ENCODE results near the gene RNF224.
"Not testable (repeated sequence)": the region's sequence is repeated elsewhere in the genome, so short reads cannot be mapped to it uniquely, and the experiment has no call there.

The RNF224 gene

DNA sequence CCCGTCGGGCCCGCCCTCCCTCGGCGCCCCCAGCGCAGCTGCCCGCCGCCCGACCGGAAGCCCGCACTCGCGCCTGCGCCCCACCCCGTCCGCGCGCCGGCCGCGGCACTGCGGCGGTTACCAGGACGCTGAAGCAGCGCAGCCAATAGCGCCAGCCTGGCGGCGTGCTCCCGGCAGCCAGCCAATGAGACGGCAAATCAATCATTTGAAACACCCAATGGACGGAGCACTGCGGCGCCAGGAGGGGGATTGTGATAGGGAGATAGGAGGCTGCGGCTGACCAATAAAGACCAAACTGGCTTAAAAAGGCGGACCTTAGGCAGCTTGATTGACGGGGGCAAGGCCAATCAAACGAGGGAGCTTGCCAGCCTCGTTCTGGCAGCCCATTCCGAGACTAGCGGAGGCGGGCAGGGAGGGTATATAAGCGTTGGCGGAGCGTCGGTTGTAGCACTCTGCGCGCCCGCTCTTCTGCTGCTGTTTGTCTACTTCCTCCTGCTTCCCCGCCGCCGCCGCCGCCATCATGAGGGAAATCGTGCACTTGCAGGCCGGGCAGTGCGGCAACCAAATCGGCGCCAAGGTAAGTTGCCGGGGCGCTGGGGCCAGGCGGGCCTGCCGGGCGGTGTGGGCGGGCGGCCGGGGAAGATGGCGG, 13.7 kb downstream of the RNF224 start, which contains the start of gene TUBB4B:
TSS of gene TUBB4B (plus strand) at position 447 of the 649 bp plus-strand sequence. CDS start at position 521, 74 bp downstream.
- H3K9me3 ChIP-seq (ENCODE audit: insufficient read depth, low read depth, low read length), result no peaks in the 10 kb centered on the region
- H3K4me3 ChIP-seq (ENCODE audit: low read length), result peak within 1 kb of the TSS; percentile 85
- H3K36me3 ChIP-seq (ENCODE audit: insufficient read depth, low read depth, low read length), result peaks cover 21% of the 10 kb centered on the region
- no peaks in the 10 kb centered on the region for H3K27me3 ChIP-seq (ENCODE audit: insufficient read depth, low read length)
- peak within 1 kb of the TSS; percentile 46 for H3K27ac ChIP-seq (ENCODE audit: low read length)
- H3K4me1 ChIP-seq (ENCODE audit: insufficient read depth, low read length), result peaks cover 10% of the 10 kb centered on the region
- H3K9ac ChIP-seq (ENCODE audit: low read depth, low read length), result peak within 1 kb of the TSS; percentile 86

DNA sequence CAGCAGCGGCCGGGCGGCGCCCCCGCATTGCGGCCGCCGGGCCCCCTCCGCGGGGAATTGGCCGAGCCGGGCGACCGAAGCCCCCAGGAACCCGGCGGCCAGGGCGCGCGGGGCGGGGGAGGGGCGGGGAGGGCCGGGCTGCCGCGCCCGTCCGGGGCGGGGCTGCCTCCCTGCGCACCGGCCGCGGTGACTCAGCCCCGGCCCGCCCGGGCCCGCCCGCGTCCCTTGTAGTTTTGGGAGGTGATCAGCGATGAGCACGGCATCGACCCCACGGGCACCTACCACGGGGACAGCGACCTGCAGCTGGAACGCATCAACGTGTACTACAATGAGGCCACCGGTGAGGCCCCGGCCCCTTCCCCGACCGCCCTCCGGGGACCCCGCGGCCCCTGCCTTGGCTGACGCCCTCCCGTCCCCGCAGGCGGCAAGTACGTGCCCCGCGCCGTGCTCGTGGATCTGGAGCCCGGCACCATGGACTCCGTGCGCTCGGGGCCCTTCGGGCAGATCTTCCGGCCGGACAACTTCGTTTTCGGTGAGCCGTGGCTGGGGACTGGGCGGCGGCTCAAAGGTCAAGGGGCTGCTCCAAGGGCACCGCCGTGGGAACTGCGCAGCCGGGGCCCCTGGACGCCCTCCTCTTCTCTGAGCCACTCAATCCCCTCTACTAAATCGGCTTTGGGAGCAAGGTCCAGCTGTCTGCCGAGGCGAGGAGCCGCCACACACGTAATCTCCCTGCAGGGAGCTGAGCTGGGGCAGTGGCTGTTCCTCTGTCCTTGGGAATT, 14.4 kb downstream of the RNF224 start:
- Histone ChIP-seq H3K9ac (ENCODE audit: low read depth, low read length) (peak overlapping the region; percentile 71), H3K27ac (ENCODE audit: low read length) (no peak overlapping the region), H3K4me1 (ENCODE audit: insufficient read depth, low read length) (peaks cover 10% of the 10 kb centered on the region), H3K27me3 (ENCODE audit: insufficient read depth, low read length) (no peaks in the 10 kb centered on the region), H3K9me3 (ENCODE audit: insufficient read depth, low read depth, low read length) (no peaks in the 10 kb centered on the region), H3K36me3 (ENCODE audit: insufficient read depth, low read depth, low read length) (peaks cover 21% of the 10 kb centered on the region), H3K4me3 (ENCODE audit: low read length) (peak overlapping the region; percentile 79)

DNA sequence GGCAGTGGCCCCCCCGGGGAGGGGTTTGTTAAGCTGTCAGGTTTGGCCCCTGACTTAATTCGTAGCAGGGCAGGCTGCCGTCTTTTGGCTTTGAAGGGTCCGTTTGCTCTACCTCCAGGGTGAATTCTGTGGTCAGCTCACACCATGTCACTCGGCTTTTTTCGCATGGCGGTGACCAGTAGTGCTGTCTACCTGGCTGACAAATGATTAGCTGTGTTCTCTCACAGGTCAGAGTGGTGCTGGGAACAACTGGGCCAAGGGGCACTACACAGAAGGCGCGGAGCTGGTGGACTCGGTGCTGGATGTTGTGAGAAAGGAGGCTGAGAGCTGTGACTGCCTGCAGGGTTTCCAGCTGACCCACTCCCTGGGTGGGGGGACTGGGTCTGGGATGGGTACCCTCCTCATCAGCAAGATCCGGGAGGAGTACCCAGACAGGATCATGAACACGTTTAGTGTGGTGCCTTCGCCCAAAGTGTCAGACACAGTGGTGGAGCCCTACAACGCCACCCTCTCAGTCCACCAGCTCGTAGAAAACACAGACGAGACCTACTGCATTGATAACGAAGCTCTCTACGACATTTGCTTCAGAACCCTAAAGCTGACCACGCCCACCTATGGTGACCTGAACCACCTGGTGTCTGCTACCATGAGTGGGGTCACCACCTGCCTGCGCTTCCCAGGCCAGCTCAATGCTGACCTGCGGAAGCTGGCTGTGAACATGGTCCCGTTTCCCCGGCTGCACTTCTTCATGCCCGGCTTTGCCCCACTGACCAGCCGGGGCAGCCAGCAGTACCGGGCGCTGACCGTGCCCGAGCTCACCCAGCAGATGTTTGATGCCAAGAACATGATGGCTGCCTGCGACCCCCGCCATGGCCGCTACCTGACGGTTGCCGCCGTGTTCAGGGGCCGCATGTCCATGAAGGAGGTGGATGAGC, 15.2 kb downstream of the RNF224 start:
- no peaks in the 10 kb centered on the region for H3K27me3 ChIP-seq (ENCODE audit: insufficient read depth, low read length)
- peak overlapping the region; percentile 71; the same call in 1 of the 2 replicates for H3K9ac ChIP-seq (ENCODE audit: low read depth, low read length)
- no peaks in the 10 kb centered on the region for H3K9me3 ChIP-seq (ENCODE audit: insufficient read depth, low read depth, low read length)
- peak overlapping the region; percentile 79 for H3K4me3 ChIP-seq (ENCODE audit: low read length)
- peaks cover 21% of the 10 kb centered on the region for H3K36me3 ChIP-seq (ENCODE audit: insufficient read depth, low read depth, low read length)
- H3K4me1 ChIP-seq (ENCODE audit: insufficient read depth, low read length), result peaks cover 5% of the 10 kb centered on the region
- no peak overlapping the region for H3K27ac ChIP-seq (ENCODE audit: low read length)

DNA sequence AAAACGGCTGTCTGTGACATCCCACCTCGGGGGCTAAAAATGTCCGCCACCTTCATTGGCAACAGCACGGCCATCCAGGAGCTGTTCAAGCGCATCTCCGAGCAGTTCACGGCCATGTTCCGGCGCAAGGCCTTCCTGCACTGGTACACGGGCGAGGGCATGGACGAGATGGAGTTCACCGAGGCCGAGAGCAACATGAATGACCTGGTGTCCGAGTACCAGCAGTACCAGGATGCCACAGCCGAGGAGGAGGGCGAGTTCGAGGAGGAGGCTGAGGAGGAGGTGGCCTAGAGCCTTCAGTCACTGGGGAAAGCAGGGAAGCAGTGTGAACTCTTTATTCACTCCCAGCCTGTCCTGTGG, 15.9 kb downstream of the RNF224 start:
- not testable (repeated sequence) for H3K9me3 ChIP-seq (ENCODE audit: insufficient read depth, low read depth, low read length); H3K9ac ChIP-seq (ENCODE audit: low read depth, low read length); H3K27ac ChIP-seq (ENCODE audit: low read length); H3K4me1 ChIP-seq (ENCODE audit: insufficient read depth, low read length); H3K4me3 ChIP-seq (ENCODE audit: low read length); H3K27me3 ChIP-seq (ENCODE audit: insufficient read depth, low read length)
- peaks cover 21% of the 10 kb centered on the region for H3K36me3 ChIP-seq (ENCODE audit: insufficient read depth, low read depth, low read length)

DNA sequence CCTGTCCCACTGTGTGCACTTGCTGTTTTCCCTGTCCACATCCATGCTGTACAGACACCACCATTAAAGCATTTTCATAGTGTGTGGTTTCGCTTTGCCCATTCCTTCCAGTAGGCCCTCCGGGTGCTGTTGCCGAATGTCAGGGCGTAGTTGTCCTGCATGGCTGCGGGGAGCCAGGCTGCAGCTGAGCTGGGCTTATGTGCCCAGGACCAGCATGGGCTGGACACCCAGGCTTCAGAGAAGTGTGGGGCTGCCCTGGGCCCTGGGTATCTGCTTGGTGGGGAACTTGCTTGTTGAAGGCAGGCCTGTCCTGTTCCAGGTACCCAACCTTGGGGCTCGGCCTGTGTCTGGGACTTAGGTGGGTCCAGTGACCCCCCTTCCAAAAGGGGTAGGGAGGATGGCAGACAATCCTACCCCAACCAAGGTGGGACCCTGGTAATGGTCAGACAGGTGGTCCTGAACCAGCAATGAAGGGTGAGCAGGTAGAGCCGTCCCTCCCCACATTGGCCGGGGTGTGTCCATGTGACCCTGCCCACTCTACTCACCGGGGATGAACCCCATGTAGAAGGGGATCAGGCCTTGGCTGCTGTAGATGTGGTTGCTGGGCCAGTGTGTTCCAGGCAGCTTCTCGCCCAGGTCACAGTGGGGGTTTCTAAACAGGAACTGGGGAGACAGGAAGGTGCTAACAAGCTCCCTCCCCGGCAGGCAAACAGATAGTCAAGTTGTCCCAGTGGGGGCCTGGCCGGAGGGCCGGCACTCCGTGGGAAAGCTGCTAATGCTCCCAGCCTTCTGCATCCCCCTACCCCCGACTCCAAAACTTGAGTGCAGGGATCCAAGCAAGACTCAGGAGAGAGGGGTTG, 16.6 kb downstream of the RNF224 start:
- H3K9ac ChIP-seq (ENCODE audit: low read depth, low read length), result no peak overlapping the region
- no peak overlapping the region for H3K4me3 ChIP-seq (ENCODE audit: low read length)
- H3K4me1 ChIP-seq (ENCODE audit: insufficient read depth, low read length), result peaks cover 5% of the 10 kb centered on the region
- H3K36me3 ChIP-seq (ENCODE audit: insufficient read depth, low read depth, low read length), result peaks cover 21% of the 10 kb centered on the region
- no peaks in the 10 kb centered on the region for H3K9me3 ChIP-seq (ENCODE audit: insufficient read depth, low read depth, low read length)
- no peak overlapping the region for H3K27ac ChIP-seq (ENCODE audit: low read length)
- H3K27me3 ChIP-seq (ENCODE audit: insufficient read depth, low read length), result no peaks in the 10 kb centered on the region

DNA sequence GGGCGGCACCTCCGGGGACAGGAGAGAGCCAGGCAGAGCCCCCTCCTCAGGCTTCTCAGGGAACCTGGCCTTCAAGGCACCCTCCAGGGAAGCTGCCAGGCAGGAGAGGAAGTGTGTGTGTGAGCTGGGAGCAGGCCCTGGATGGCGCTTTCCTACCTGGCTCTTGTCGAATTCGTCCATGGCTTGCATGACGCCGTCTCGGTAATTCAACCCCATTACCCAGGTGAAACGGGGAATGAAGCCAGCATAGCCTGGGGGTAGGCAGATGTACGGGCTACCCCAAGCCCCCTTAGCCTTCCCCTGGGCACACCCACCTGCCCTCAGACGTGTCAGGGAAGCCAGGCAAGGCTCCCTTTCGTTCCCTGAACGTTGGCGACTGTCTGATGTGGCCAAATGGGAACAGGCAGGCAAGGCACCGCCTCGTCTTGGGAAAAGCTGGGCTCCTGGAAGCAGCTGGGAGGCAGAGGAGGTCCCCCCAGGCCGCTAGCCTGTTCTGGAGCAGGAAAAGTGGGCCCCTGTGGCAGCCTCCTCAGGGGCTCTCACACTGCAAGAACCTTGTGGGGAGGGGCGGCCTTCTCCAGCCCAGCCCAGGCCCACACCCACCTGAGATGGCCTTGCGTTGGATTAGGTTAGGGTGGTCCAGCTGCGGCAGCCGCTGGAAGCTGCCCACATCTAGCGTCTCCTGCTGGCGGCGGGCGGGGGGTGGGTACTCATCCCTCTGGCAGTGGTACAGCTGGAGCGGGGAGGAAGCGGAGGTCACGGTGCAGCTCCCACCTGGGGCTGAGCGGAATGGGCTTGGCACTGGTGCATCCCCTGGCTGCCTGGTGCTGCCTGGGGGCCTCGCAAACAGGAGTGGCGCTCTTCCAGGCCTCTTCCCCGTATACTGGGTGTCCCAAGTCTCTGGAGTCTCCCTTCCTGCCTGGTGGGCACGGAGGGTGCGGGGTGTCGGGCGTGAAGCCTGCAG, 17.5 kb downstream of the RNF224 start:
- Histone ChIP-seq H3K27ac (ENCODE audit: low read length) (no peak overlapping the region), H3K36me3 (ENCODE audit: insufficient read depth, low read depth, low read length) (peaks cover 21% of the 10 kb centered on the region), H3K27me3 (ENCODE audit: insufficient read depth, low read length) (no peaks in the 10 kb centered on the region), H3K4me1 (ENCODE audit: insufficient read depth, low read length) (peaks cover 5% of the 10 kb centered on the region), H3K9me3 (ENCODE audit: insufficient read depth, low read depth, low read length) (no peaks in the 10 kb centered on the region), H3K4me3 (ENCODE audit: low read length) (no peak overlapping the region), H3K9ac (ENCODE audit: low read depth, low read length) (no peak overlapping the region)

DNA sequence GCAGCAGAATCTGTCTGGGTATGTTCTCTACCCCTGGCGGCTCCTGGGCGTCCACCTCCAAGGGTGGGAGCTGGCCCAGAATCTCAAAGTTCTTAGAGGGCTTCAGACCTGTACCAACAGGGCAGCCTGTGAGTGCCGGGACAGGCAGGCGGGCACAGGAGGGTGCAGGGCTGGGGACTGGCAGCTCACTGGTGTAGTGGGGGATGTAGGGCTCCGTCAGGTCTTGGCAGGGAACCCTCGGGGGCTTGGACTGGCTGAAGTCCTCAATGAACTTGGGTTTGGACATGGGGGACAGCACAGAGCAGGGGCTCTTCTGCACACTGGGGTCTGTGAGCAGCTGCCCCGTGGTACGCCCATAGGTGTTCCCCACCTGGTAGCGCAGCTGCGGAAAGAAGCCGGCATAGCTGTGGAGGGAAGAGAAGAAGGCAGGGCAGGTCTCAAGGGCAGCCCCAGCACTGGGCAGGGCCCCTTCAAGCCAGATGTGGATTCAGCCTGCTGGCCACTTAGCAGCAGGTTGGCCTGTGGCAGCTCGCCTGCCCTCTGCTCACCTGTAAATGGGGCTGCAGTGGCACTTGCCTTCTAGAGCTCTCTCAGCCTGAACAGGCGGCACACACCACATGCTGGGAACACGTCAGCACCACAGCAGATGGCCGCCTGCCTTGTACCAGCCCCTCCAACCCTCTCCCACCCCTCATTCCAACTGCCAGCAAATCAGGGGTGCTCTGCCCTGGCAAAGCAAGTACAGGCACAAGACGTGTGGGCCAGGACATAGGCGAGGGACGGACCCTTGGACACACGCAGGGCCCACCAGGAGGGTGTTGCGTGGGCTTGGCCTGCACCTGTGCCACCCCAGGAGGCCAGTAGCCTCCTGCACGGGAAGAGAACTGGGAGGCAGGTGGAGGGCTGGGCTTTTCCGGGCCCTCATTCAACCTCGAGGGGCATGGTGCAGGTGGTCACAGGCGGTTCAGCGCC, 18.4 kb downstream of the RNF224 start:
- no peaks in the 10 kb centered on the region for H3K9me3 ChIP-seq (ENCODE audit: insufficient read depth, low read depth, low read length)
- H3K4me3 ChIP-seq (ENCODE audit: low read length), result no peak overlapping the region
- peaks cover 5% of the 10 kb centered on the region for H3K4me1 ChIP-seq (ENCODE audit: insufficient read depth, low read length)
- H3K9ac ChIP-seq (ENCODE audit: low read depth, low read length), result no peak overlapping the region
- H3K36me3 ChIP-seq (ENCODE audit: insufficient read depth, low read depth, low read length), result peaks cover 21% of the 10 kb centered on the region
- no peaks in the 10 kb centered on the region for H3K27me3 ChIP-seq (ENCODE audit: insufficient read depth, low read length)
- no peak overlapping the region for H3K27ac ChIP-seq (ENCODE audit: low read length)

DNA sequence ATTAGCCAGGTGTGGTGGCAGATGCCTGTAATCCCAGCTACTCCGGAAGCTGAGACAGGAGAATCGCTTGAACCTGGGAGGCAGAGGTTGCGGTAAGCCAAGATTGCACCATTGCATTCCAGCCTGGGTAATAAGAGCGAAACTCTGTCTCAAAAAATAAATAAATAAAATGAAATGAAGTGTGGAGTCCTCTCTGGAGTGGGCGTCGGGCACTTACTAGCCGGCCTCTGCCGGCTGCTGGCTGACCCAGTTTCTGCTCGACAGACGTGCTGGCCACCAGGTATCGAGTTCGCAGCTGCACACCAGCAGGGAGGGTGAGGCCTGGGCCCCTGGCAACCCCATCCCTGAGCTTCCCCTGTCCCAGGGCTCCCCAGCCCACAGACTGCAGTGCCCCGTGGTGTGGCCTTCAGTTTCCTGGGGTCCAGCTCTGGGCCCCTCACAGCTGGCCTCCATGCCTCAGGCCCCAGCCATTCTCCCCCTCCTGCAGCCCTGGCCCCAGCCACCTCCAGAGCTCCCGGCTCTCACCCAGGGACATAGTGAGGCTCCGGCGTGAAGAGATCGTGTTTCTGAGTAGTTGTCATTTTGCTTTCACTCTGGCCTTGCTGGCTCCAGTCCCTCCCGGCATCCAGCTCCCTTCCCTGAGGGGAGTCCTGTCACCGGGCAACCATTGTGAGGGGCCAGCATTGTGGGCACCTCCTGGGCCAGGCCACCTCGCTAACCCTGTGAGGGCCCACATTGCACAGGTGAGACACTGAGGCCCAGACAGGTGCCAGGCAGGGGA, 20.0 kb downstream of the RNF224 start:
- peaks cover 16% of the 10 kb centered on the region for H3K36me3 ChIP-seq (ENCODE audit: insufficient read depth, low read depth, low read length)
- H3K9ac ChIP-seq (ENCODE audit: low read depth, low read length), result no peak overlapping the region
- no peak overlapping the region for H3K27ac ChIP-seq (ENCODE audit: low read length)
- no peaks in the 10 kb centered on the region for H3K9me3 ChIP-seq (ENCODE audit: insufficient read depth, low read depth, low read length)
- peaks cover 8% of the 10 kb centered on the region for H3K4me1 ChIP-seq (ENCODE audit: insufficient read depth, low read length)
- H3K4me3 ChIP-seq (ENCODE audit: low read length), result no peak overlapping the region
- H3K27me3 ChIP-seq (ENCODE audit: insufficient read depth, low read length), result no peaks in the 10 kb centered on the region

DNA sequence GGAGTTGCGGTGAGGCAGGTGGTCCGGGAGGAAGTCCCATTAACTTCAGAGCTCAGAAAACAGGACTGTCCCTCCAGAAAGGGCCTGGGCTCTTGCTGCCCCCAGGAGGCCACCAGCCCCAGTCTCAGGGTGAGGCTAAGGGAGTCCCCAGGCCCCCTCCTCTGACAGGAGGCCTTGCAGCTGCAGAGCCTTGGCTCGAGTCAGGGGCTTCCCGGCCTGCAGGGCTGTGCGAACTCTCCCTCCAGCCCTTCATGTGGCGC, 20.5 kb downstream of the RNF224 start:
- Histone ChIP-seq H3K9me3 (ENCODE audit: insufficient read depth, low read depth, low read length) (no peaks in the 10 kb centered on the region), H3K27me3 (ENCODE audit: insufficient read depth, low read length) (no peaks in the 10 kb centered on the region), H3K9ac (ENCODE audit: low read depth, low read length) (no peak overlapping the region), H3K27ac (ENCODE audit: low read length) (no peak overlapping the region), H3K36me3 (ENCODE audit: insufficient read depth, low read depth, low read length) (peaks cover 11% of the 10 kb centered on the region), H3K4me3 (ENCODE audit: low read length) (no peak overlapping the region), H3K4me1 (ENCODE audit: insufficient read depth, low read length) (peaks cover 8% of the 10 kb centered on the region; the same call in 1 of the 2 replicates)

Measured in iPS-20b (cell line).